Activated T-helper 2 cell treated with anti-CD3 and anti-CD28 coated beads, Interferon-gamma antibody, Interleukin-2, Interleukin-4, amounts not matched to agents 10 μg/mL and 5 μg/mL and 100 μg/mL, durations not matched to agents 14 hours and 24 hours and 36 hours (primary cell): ENCODE data around the gene FGF7. TPM values are rescaled to one million over a fixed set of nuclear protein-coding genes. Genes with fewer than 3 reads are reported as not detected.
"Not testable (repeated sequence)": the region's sequence is repeated elsewhere in the genome, so short reads cannot be mapped to it uniquely, and the experiment has no call there.

Experiments
- DNase-seq: peaks from one replicate; pipeline ENCODE4 v3.0.0; 2021; ENCODE audit warnings: low spot score
- H3K27ac Mint-ChIP-seq: one replicate; pipeline ENCODE4 v1.8.0; 2021; ENCODE audit warnings: mixed read lengths
- H3K27me3 Mint-ChIP-seq: one replicate; pipeline ENCODE4 v1.8.0; 2021; ENCODE audit warnings: low read depth, mixed read lengths
- H3K36me3 Mint-ChIP-seq: one replicate; pipeline ENCODE4 v1.8.0; 2021; ENCODE audit warnings: low read depth, mixed read lengths
- H3K4me1 Mint-ChIP-seq: one replicate; pipeline ENCODE4 v1.8.0; 2021; ENCODE audit warnings: low read depth, mixed read lengths
- H3K4me3 Mint-ChIP-seq: one replicate; pipeline ENCODE4 v1.8.0; 2021; ENCODE audit warnings: low read depth, mild to moderate bottlenecking, moderate library complexity, mixed read lengths
- H3K9me3 Mint-ChIP-seq: one replicate; pipeline ENCODE4 v1.8.0; 2021; ENCODE audit warnings: mixed read lengths
- intact Hi-C: fragments of 100-400 bp; cut with micrococcal nuclease; formaldehyde crosslinking; loops from one replicate; pipeline ENCODE4 v1.15.1; 2023
- total RNA-seq: library from RNA; stranded (reverse); gene quantifications from 2 replicates; pipeline ENCODE4 v1.2.3, GENCODE V29; 2022

FGF7 gene, protein sequence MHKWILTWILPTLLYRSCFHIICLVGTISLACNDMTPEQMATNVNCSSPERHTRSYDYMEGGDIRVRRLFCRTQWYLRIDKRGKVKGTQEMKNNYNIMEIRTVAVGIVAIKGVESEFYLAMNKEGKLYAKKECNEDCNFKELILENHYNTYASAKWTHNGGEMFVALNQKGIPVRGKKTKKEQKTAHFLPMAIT
- not detected in 2 replicates for total RNA-seq

DNA sequence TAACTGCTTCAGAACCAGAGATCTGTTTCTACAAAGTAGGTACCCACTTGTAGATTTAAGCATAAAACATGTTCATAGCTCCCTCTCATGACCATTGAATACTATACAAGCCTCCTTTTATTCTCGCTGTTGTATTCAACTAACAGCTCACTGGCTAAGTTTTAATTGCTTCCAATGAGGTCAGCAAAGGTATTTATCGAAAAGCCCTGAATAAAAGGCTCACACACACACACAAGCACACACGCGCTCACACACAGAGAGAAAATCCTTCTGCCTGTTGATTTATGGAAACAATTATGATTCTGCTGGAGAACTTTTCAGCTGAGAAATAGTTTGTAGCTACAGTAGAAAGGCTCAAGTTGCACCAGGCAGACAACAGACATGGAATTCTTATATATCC is at the start of gene FGF7:
Gene FGF7 (plus strand): TSS at position 222 of the 400 bp plus-strand sequence. CDS start 1,056 bp downstream, outside the sequence.
- Mint-ChIP-seq H3K9me3 (no peaks in the 10 kb centered on the region), H3K27ac (no peak within 1 kb of the TSS), H3K36me3 (no peaks in the 10 kb centered on the region), H3K4me1 (peaks cover 4% of the 10 kb centered on the region), H3K27me3 (peaks cover 20% of the 10 kb centered on the region), H3K4me3 (no peak within 1 kb of the TSS)
- intact Hi-C loops = loop anchor here (5.0 kb wide), 3 partner anchors 266 to 724 kb away; partner anchors contain the start of gene COPS2
- no peak for DNase-seq

DNA sequence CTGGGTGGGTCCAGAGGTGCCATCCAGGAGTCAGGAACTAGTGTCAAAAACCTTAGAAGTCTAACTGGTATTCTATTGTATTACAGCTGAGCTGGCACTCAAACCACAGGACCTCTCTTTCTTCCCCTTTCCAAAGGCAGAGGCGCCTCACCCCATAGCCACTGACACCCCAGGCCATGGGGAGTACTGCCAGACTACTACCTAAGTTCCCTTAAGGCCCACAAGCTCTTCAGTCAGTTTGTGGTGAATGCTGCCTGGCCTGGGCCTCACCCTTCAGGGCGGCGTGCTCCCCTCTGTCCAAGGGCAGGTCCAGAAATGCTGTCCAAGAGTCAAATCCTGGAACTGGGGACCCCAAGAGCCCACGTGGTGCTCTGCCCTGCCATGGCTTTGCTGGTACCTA is 43.0 kb upstream of the FGF7 start:
- no peak overlapping the region for H3K27ac Mint-ChIP-seq
- intact Hi-C loops = no loop called here
- H3K4me3 Mint-ChIP-seq = no peak overlapping the region
- no peaks in the 10 kb centered on the region for H3K36me3 Mint-ChIP-seq
- H3K27me3 Mint-ChIP-seq = peaks cover 21% of the 10 kb centered on the region
- no peak for DNase-seq
- no peaks in the 10 kb centered on the region for H3K4me1 Mint-ChIP-seq
- H3K9me3 Mint-ChIP-seq = no peaks in the 10 kb centered on the region

DNA sequence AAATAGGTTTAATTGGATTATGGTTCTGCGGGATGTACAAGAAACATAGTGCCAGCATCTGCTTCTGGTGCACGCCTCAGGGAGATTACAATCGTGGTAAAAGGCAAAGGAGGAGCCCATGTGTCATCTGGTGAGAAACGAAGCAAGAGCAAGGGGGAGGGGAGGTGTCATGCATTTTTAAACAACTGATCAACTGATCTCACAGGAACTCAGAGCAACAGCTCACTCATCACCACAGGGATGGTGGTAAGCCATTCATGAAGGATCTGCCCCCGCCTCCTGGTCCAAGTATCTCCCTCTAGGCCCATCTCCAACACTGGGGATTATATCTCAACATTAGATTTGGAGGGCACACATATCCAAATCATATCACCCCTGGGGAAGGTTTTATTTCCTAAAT is 42.1 kb upstream of the FGF7 start:
- DNase-seq = no peak
- Mint-ChIP-seq H3K27me3 (peaks cover 19% of the 10 kb centered on the region), H3K36me3 (no peaks in the 10 kb centered on the region), H3K4me3 (no peak overlapping the region), H3K4me1 (no peaks in the 10 kb centered on the region), H3K9me3 (no peaks in the 10 kb centered on the region), H3K27ac (no peak overlapping the region)
- intact Hi-C loops = no loop called here

DNA sequence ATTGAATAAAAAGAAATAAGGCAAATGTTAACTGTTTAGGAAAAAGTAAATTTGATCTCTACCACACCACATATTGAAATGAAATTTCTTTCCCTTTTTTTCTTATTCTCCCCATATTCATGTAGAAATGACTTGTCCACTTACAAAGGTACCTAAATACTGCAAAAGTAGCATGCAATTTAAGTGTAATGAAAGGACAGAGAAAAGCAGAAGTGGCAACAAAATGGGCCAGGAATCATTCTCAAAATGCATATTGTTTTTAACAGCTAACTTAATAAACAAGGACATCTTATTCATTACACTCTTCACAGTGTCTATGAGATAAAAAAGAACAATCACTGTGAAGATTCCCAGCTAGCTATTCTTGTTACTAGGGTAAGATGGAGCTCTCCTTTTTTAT is 40.6 kb upstream of the FGF7 start:
- H3K27ac Mint-ChIP-seq = no peak overlapping the region
- H3K4me1 Mint-ChIP-seq = no peaks in the 10 kb centered on the region
- H3K36me3 Mint-ChIP-seq = no peaks in the 10 kb centered on the region
- H3K4me3 Mint-ChIP-seq = no peak overlapping the region
- DNase-seq = no peak
- no peaks in the 10 kb centered on the region for H3K9me3 Mint-ChIP-seq
- intact Hi-C loops = no loop called here
- H3K27me3 Mint-ChIP-seq = peaks cover 13% of the 10 kb centered on the region

DNA sequence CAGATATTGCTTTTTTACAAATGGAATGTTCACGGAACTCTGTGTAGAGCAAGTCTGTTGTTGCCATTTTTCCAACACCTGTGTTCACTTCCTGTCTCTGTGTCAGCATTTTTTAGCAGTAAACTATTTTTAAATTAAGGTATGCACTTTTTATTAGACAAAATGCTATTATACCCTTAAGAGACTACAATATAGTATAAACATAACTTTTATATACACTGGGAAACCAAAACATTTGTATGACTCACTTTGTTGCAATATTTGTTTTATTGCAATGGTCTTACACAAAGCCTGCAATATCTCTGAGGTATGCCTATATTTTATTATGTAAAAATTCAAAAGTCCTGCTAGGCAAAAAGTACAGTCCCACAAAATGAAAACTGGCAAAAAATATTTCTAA is 39.8 kb upstream of the FGF7 start:
- Mint-ChIP-seq H3K4me3 (no peak overlapping the region), H3K27me3 (peaks cover 10% of the 10 kb centered on the region), H3K9me3 (no peaks in the 10 kb centered on the region), H3K36me3 (no peaks in the 10 kb centered on the region), H3K27ac (no peak overlapping the region), H3K4me1 (no peaks in the 10 kb centered on the region)
- DNase-seq = no peak
- intact Hi-C loops = no loop called here

DNA sequence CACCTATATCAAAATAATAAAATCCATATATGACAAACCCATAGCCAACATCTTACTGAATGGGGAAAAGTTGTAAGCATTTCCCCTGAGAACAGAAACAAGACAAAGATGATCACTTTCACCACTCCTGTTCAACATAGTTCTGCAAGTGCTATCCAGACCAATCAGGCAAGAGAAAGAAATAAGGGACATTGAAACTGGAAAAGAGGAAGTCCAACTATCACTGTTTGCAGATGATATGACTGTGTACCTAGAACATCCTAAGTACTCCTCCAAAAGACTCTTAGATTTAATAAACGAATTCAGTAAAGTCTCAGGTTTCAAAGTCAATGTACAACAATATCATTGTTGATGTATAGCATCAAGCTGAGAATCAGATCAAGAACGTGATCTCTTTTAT is 35.6 kb upstream of the FGF7 start:
- no peak overlapping the region for H3K27ac Mint-ChIP-seq
- intact Hi-C loops = no loop called here
- H3K4me3 Mint-ChIP-seq = no peak overlapping the region

DNA sequence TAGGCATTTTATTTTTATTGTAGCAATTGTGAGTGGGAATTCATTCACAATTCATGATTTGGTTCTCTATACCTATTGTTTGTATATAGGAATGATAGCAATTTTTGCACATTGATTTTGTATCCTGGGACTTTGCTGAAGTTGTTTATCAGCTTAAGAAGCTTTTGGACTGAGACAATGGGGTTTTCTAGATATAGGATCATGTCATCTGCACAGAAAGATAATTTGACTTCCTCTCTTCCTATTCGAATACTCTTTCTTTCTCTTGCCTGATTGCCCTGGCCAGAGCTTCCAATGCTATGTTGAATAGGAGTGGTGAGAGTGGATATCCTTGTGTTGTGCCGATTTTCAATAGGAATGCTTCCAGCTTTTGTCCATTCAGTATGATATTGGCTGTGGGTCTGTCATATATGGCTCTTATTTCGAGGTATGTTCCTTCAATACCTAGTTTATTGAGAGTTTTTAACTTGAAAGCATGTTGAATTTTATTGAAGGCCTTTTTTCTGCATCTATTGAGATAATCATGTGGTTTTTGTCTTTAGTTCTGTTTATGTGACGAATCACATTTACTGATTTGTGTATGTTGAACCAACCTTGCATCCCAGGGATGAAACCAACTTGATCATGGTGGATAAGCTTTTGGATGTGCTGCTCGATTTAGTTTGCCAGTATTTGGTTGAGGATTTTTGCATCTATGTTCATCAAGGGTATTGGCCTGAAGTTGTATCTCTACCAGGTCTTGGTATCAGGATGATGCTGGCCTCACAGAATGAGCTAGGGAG is 20.3 kb upstream of the FGF7 start:
- H3K27ac Mint-ChIP-seq, H3K27me3 Mint-ChIP-seq, DNase-seq, H3K9me3 Mint-ChIP-seq, H3K4me3 Mint-ChIP-seq, intact Hi-C loops, H3K4me1 Mint-ChIP-seq, H3K36me3 Mint-ChIP-seq: not testable (repeated sequence)

More for the DNA sequence above, 35.6 kb upstream of the FGF7 start:
- H3K36me3 Mint-ChIP-seq = no peaks in the 10 kb centered on the region
- no peaks in the 10 kb centered on the region for H3K9me3 Mint-ChIP-seq
- peaks cover 10% of the 10 kb centered on the region for H3K27me3 Mint-ChIP-seq
- no peak for DNase-seq
- H3K4me1 Mint-ChIP-seq = no peaks in the 10 kb centered on the region

DNA sequence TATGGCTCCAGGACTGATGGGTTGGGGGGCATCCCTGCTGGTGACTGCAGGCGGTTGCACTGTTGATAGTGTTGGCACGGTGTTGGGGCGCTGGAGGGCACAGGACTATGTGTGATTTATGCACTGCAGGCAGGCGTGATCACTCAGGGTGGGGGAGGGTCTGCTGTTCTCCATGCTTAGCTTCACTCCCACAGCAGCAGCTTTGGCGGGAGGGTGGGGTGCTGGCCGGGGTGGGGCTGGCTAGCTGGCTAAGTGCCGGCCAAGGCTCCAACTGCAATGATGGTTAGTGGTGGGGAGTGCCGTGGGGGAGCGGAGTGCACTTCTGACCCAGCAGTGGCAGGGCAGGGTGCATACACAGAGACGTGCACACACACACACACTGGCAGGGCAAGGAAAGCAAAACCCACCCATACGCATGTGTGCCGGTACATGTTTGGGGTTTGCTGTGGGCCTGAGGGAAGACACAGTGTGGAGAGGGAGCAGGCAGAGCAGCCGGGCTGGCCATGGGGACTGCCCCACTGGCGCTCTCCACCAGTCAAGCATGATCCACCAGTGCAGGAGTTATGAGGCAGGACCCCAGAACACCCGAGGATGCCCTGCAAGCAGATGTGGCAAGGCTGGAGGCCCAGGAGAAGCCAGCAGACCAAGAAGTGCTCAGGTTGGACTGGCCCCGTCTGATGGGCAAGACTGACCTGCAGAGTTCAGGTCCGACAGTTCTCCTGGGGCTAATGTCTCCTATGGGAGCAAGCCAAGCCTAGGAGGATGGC is 16.5 kb upstream of the FGF7 start:
- H3K4me3 Mint-ChIP-seq = no peak overlapping the region
- H3K27ac Mint-ChIP-seq = no peak overlapping the region
- intact Hi-C loops = no loop called here
- no peaks in the 10 kb centered on the region for H3K36me3 Mint-ChIP-seq
- peaks cover 7% of the 10 kb centered on the region for H3K27me3 Mint-ChIP-seq
- no peak for DNase-seq
- H3K4me1 Mint-ChIP-seq = no peaks in the 10 kb centered on the region
- peaks cover 6% of the 10 kb centered on the region for H3K9me3 Mint-ChIP-seq

DNA sequence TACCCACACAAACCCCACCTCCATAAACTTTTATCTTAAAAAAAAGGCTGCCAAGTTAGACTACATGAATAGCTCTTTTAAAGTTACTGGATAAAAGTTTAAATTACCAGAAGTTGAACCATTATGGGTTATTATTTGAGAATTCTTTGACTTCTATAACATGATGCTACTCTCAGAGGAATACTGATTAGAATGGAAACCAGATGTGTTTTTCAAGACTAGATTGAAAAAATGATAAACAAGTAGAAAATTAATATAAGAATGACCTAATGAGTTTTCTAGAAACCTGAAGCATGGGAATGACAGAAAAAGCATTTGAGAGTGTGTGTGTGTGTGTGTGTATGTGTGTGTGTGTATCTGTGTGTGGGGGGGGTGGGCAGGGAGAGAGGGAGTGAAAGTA is 12.4 kb upstream of the FGF7 start:
- Mint-ChIP-seq H3K27ac (no peak overlapping the region), H3K9me3 (no peaks in the 10 kb centered on the region), H3K27me3 (peaks cover 22% of the 10 kb centered on the region), H3K4me1 (no peaks in the 10 kb centered on the region), H3K4me3 (no peak overlapping the region), H3K36me3 (no peaks in the 10 kb centered on the region)
- intact Hi-C loops = no loop called here
- DNase-seq = no peak

DNA sequence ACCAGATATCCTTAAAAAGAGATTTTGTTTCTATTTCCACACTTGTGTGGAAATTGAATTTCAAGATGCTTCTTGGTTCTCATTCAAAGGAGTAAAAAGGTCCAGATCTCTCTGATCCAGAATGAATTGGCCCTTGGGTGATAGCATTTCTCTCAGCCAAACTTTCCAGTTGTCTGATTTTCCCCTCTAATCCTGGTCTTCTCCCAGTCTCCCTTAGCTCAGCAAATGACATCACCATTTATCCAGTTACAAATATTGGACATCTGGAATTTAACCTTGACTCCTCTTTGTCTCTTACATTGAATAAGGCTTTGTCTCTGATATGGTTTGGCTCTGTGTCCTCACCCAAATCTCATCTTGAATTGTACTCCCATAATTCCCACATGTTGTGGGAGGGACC is 10.2 kb upstream of the FGF7 start:
- DNase-seq = no peak
- H3K36me3 Mint-ChIP-seq = no peaks in the 10 kb centered on the region
- H3K27ac Mint-ChIP-seq = no peak overlapping the region
- H3K4me1 Mint-ChIP-seq = no peaks in the 10 kb centered on the region
- intact Hi-C loops = no loop called here
- H3K4me3 Mint-ChIP-seq = no peak overlapping the region
- no peaks in the 10 kb centered on the region for H3K9me3 Mint-ChIP-seq
- H3K27me3 Mint-ChIP-seq = peaks cover 29% of the 10 kb centered on the region

DNA sequence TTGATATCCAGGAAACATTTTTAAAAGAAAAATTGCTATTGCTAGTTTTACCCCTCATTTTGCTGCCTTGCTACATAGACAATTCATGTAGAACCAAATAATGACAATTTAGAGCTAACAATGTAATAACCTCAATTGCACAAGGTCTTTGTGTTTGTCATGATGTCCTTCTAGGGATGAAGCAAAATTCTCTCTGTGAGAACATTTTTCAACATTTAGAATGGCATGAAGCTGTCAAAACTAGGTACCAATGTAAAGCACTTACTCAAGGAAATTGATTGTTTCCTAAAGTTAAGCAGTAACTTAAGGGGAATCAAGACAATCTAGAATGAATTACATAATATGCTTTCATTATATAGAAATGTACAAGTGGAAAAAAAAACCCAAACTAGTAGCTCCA is 7.9 kb upstream of the FGF7 start:
- intact Hi-C loops = no loop called here
- Mint-ChIP-seq H3K9me3 (no peaks in the 10 kb centered on the region), H3K27me3 (peaks cover 33% of the 10 kb centered on the region), H3K27ac (no peak overlapping the region), H3K4me3 (no peak overlapping the region), H3K36me3 (no peaks in the 10 kb centered on the region), H3K4me1 (no peaks in the 10 kb centered on the region)
- no peak for DNase-seq

DNA sequence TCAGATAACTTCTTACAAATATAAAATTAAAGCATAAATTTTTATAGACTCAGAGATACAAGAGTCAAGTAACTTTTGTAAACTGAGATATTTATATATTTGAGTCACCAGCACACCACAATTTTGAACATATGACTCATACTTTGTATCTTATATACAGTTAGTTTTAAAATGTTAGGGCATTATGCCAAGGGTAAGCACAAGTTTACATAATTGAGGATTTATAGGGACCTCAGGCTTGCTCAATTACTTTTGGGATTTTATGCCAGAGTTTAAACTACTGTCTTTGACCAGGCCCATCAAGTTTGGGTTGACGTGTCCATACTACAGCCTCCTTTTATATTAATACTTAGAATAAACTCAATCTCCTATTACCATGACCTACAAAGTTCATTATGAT is 7.4 kb upstream of the FGF7 start:
- intact Hi-C loops = no loop called here
- no peaks in the 10 kb centered on the region for H3K9me3 Mint-ChIP-seq
- H3K27ac Mint-ChIP-seq = no peak overlapping the region
- H3K27me3 Mint-ChIP-seq = peaks cover 32% of the 10 kb centered on the region
- no peaks in the 10 kb centered on the region for H3K4me1 Mint-ChIP-seq
- DNase-seq = no peak
- no peak overlapping the region for H3K4me3 Mint-ChIP-seq
- no peaks in the 10 kb centered on the region for H3K36me3 Mint-ChIP-seq

DNA sequence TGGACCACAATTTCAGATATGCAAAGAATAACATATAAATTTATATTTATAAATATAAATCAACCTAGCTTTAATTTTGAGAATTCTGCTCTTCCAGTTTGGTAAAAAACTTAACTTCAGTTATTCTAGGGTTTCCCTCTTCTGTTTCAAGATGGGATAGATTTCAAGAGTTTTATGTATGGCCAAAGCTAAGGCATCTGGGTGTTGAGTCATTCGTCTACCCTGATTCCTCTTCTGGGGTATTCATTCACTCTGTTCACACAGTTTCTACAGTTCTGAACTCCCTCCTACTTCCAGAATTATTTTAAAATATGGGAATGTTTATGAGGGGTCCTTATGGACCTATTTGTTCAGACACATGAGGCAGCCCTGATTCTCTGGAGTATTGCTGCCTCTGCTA is 4.2 kb upstream of the FGF7 start:
- H3K4me1 Mint-ChIP-seq = peaks cover 4% of the 10 kb centered on the region
- no peak for DNase-seq
- no peaks in the 10 kb centered on the region for H3K36me3 Mint-ChIP-seq
- H3K27me3 Mint-ChIP-seq = peaks cover 26% of the 10 kb centered on the region
- intact Hi-C loops = no loop called here
- H3K9me3 Mint-ChIP-seq = no peaks in the 10 kb centered on the region
- H3K4me3 Mint-ChIP-seq = no peak overlapping the region
- no peak overlapping the region for H3K27ac Mint-ChIP-seq
